HG03139 (cell line): ENCODE results near the gene PHACTR3.

ENCODE experiments used
- ATAC-seq: cut with Tn5 transposase; IDR thresholded peaks from one replicate; pipeline ENCODE4 v1.9.1; 2021; ENCODE audit not compliant: unreplicated experiment

Gene PHACTR3

DNA sequence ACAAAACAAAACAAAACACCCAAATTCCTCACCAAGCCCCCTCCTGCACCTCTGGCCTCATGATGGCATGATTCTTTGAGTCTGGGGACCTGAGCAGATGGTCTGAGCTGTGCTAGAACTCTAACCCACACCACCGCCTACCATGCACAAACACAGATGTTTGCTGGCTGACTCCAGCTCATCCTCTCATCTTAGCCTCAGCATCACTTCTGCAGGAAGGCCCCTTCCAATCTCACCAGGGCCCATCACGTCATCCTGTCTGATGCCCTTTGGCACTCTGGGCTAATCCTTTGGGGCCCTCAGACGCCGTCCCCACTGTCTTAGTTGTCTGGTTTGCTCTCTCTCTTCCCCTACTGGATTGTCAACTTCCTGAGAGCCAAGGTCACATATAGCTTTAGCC is 85.8 kb downstream of the PHACTR3 start:
- ATAC-seq: no peak

DNA sequence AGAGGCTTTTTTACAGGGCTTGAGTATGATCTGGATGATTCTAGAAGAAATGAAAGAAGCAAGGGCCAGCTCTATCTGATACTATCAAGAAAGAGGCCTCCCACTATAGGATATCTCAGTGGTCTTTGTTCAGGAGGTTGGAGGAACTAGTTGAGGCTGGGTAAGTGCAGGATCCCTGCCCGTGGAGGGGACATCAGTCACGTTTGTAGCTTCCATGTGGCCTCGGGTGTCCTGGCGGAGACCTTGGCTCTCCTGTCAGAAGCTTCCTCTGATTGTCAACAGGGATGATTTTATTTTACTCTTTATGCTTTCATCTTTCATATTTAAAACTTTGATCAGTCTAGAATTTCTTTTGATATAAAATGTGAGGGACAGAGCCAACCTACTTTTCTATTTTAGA is 86.6 kb downstream of the PHACTR3 start:
- ATAC-seq: no peak

DNA sequence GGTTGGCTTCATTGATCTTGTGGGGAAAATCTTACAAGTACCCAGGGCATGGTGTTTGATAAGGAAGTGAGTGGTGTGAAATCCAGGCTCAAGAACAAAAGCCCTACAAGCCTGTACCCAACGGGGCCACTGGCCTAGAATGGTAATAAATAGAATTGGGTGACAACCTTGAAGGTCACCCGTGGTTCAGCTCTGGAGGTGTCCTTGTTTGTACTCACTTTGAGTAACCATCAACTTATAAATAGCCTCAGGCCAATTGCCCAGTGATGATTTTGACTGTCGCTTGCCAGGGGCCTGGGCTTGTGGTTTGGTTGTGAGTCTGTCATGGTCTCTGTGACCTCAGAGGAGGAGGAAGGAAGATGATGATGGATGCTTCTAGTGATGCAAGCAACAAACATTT is 87.8 kb downstream of the PHACTR3 start:
- ATAC-seq: no peak

DNA sequence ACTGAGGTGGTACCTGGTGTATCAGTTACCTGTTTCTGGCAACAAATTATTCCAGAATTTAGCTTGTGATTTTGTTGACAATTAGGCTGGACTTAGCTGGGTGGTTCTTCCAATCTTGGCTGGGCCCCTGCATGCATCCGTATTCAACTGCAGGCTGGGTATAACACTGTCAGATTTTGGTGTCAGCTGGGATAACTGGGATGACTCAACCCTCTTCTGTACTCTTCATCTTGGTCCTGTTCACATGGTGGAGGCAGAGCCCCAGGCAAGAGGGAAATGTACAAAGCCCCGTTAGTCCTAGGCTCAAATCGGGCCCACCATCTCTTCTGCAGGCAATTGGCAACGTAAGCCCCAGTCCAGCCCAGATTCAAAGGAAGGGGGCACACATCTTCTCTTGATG is 89.2 kb downstream of the PHACTR3 start:
- ATAC-seq: no peak

DNA sequence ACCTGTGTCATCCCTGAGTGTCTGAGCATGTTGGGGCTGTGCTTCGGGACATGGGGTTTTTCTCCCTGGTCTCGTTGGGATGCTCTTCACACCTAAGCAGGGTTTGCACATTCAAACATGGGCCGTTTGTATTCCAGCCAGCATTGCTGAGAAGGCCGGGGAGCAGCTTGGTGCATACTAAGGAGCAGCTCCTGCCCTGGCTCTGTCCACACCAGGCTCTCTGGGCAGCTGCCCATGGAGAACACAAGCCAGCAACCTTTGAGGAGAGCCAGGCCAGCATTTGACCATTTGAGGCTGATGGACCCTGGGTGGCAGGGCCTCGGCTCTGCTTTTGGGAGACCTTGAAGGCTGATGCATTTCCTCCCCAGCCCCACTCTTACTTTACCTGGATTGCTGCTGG is 92.1 kb downstream of the PHACTR3 start:
- no peak for ATAC-seq

DNA sequence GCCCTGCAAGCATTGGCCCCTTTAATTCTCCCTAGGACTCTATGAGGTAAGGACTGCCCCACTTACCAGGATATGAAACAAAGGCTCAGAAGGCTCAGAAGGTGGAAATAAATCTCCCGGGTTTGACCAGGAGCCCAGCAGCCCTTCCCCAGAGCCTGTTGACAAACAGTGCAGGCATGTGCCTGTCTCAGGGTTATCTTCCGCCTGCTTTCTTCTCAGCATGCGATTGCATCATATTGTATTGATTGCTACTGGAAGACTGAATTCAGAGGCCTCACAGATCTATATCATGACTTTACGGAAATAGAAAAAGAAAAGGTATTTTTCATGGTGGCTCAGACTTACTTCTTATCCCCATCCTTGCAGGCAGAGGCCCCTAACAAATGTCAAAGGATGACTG is 92.7 kb downstream of the PHACTR3 start:
- ATAC-seq: no peak

DNA sequence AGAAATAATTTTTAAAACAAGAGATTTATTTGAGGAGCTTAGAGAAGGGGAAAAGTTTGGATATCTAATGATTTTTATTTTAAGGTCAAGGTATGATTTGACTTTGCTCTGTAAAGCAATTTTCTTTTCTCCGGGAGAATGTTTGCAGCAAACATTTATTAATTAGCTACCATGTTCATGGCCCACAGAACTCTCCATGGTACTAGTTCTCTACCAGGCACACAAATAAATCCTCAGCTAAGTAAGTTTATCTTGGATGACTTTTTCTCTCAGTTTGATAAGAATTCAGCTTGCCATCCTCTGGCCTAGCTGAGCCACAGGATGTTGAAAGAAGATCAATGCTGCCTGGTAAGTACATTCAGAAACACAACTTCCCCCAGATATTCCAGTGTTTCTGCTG is 94.3 kb downstream of the PHACTR3 start:
- no peak for ATAC-seq

DNA sequence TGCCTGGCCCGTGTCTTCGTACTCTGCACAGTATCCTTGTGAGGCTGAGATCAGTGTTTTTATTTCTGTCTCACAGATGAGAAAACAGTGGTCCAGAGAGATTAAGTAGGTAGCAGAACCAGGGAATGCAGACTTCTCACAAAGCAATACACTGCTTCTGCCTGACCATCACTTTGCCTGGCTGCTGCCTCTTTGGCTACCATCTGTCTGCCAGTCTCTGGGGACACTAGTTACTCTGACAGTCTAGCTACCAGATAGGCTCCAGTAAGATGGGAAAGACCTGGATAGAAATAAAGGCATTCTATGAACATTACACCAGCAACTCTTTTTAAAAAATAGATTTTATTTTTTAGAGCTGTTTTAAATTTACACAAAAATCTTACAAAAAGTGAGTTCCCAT is 96.9 kb downstream of the PHACTR3 start:
- no peak for ATAC-seq

DNA sequence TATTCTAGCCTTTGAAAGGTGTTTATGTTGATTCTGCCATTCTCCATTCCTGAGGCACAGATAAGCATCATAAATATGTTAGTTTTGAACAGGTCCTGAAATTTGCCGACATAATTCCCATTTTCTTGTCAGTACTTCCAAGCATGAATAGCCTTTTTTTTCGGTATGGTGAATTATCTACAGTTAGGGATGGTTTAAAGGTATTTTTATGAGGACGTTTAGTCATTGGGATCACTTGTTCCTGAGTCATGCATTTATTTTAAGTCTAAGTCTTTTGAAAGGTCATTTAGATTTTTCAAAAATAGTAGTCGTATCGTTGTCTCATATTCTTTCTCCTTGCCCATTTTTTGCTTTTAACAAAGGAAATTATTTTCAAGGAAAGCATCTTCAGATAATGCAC is 98.7 kb downstream of the PHACTR3 start:
- no peak for ATAC-seq

DNA sequence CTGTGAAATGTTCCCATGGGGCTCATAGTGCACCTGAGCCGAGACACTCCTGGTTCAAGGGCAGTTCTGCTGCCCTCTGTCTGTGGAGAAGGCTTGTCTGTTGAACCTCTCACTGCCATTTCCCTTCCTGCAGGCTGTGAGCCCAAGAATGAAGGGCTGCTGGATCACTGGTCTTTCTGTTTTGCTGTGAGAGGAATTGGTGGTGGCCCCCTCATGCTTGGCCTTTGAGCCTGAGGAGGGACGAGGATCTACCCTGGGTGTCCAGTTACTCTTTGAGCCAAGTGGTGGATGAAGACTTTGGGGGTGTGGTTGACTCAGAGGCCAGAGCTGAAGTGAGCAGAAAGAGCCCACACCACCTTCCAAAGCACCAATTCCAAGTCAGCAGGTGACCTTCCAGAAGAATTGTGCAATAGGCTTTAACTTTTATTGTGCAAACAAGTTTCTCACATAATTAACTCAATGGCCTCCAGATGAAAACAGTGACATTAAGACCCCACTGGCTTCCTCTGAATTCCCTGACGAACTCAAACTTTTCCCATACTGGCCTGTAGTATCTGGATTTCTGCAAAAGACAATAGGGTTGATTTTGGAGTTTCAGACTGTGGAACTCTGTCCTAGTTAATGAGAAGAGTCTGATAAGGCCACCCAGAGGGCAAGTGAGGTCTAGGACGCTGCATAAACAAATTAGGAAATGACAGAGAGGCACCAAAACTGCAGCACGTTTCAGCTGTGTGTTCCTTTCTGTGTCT is 101.5 kb downstream of the PHACTR3 start:
- no peak for ATAC-seq

DNA sequence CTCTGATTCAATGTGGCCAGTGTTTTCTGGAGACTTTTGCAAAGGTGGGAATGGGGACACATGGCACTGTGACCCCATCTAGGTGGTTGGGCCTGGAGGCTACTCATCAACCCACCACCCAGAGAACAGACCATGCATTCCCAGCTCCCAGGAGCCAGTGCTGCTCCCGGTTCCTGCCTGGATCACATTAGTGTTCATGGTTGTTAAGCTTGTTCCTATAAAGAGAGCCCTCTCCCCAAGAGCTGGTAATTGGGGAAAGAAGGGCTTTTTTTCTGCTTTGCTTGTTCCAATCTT is 102.0 kb downstream of the PHACTR3 start:
- no peak for ATAC-seq

DNA sequence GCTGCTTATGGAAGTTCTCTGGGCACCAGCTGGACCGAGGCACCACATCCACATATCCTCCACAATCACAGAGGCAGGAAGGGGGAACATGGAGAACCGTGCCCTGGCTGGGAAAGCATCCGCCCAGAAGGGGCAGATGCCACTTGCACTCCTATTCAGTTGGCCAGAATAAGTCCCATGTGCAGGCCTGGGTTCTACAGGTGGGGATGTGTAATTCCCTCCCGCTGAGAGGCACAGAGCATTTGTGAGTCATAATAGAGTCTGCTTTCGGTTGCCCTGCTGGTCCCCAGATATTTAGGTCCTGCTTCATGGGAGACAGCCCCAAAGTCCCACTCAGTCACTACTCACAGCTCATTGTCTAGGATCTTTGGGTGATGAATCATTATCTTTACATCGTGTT is 104.0 kb downstream of the PHACTR3 start:
- no peak for ATAC-seq

DNA sequence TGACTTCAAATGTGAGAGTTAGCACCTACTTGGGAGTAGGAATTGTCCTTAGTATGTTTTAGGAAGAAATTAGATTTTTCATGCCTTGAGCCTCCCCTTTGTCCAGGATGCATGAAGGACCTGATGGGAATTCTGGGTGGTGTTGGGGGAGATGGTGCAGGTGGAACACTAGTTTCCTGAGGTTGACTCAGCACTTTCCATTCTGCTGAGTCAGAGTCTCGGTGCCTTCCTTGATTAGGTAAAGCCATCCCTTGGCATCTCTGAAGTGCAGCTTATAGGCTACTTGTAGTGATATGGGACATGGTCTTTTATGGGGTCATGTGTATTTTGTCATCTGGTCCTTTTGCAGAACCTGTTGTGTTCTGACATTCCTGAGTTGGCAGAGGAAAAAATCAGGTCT is 105.3 kb downstream of the PHACTR3 start:
- no peak for ATAC-seq

DNA sequence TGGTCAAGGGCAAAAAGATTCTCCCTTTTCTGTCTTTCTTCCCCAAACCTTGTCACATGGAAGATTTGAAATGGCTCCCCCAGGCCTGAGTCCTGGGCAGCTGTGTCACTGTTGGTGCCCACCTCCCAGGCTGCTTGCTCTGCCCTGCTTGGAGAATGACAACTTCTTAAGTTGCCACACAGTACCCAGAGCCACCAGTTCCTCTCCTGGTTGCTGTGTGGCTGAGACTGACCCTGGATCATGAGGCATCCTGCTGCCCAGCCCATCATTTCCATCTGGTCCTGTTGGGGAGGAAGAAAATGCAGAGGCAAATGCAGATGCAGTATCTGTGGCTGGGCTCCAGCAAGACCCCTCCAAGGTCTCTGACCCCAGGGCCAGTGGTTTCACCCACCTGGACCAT is 113.7 kb downstream of the PHACTR3 start:
- no peak for ATAC-seq

DNA sequence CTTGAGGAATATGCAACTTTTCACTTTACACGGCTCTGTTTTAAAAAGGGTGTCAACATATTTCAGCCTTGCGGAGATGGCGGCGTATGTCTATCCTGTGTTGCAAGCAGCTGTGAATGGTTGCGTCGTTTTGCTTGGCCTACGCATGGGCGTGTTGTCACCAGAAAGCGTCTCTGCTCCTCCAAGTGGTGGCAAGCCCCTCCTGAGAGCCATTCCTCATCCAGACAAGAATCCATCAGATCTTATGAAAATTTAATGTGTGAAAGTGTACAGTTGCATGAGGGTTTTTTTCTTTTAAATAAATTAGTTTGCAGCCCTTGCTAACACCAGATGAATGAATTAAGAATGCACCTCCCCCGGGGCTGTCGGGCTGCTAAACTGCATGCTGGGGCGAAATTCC is 114.4 kb downstream of the PHACTR3 start:
- no peak for ATAC-seq

DNA sequence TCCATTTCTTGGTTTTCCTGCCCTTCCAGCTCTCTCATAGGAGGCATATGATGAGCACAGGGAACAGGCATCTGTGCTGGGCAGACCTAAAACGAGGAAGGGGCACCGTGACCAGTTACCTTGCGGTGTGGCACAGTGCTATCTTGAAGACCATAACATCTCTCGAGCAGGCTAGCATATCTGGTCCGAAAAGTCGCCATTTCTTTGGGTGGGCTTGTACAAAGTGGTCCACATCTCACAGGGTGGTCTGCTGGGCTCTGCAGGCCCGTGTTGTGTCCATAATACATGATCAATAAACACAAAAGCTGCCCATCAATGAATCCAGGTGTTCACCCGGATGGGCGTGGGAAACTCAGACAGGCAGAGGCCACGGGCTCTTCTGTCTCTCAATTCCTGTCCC is 115.7 kb downstream of the PHACTR3 start:
- ATAC-seq: no peak

DNA sequence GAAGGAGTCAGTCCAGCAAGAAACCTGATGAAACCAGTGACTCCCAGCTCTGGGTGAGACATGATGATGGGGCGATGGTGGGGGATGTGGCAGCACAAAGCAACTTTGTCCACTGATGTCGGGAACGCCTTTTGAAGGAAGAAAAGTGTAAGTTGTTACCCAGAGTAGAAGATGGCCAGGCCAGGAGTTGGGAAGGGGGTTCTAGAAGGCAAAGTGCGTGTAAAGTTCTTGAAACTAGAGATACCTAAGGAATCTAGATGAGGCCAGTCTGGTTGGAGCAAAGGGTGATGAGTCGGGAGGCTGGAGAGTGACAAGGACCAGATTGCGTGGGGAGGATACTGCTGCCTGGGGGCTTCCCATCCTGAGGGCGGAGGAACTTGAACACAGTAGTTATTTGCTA is 117.0 kb downstream of the PHACTR3 start:
- no peak for ATAC-seq

DNA sequence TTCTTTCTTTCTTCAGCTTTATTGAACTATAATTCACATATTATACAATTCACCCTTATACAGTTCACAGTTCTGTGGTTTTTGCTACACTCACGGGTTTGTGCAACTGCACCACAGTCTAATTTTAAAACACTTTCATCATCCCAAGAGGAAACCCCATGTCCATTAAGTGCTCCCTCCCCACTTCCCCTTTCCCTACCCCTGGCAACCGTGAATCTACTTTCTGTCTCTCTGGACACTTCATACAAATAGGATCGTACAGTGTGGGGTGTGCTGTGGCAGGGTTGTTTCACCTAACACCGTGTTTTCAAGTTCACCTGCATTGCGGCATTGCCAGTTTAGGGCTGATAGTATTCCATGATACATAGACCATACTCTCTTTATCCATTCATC is 118.8 kb downstream of the PHACTR3 start:
- ATAC-seq: no peak

DNA sequence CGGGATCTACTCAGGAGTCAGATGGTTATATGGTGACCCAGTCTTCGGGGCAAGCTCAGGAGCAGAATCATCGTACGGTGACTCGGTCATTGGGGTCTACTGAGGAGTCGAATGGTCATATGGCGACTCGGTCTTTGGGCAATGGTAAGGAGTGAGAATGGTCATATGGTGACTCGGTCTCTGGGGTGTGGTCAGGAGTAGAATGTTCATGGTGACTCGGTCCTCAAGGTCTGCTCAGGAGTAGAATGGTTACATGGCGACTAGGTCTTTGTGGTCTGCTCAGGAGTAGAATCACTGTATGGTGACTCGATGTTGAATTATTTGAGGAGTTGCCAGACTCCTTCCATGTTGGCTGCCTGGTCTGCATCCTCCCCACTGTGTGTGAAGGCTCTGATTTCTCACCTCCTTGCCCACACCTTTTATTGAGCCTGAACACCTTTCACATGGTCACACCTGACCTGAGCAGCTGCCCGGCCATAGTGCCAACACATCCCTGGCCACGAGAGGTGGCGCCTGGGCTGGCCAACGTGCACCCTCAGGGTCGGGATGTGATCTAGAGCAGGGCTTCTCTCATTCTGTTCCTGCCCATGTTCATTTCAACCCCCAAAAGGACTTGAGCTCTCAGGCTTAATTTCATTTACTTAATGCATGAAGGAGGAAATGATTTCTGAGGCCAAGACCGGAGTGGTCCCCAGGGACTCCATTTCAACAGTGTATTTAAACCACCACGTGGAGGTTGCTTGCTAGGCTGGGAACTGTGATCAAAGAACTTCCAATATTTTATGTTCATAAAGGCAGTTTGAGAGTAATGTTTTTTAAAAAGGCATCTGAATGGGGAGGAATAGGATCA is 119.5 kb downstream of the PHACTR3 start:
- no peak for ATAC-seq

DNA sequence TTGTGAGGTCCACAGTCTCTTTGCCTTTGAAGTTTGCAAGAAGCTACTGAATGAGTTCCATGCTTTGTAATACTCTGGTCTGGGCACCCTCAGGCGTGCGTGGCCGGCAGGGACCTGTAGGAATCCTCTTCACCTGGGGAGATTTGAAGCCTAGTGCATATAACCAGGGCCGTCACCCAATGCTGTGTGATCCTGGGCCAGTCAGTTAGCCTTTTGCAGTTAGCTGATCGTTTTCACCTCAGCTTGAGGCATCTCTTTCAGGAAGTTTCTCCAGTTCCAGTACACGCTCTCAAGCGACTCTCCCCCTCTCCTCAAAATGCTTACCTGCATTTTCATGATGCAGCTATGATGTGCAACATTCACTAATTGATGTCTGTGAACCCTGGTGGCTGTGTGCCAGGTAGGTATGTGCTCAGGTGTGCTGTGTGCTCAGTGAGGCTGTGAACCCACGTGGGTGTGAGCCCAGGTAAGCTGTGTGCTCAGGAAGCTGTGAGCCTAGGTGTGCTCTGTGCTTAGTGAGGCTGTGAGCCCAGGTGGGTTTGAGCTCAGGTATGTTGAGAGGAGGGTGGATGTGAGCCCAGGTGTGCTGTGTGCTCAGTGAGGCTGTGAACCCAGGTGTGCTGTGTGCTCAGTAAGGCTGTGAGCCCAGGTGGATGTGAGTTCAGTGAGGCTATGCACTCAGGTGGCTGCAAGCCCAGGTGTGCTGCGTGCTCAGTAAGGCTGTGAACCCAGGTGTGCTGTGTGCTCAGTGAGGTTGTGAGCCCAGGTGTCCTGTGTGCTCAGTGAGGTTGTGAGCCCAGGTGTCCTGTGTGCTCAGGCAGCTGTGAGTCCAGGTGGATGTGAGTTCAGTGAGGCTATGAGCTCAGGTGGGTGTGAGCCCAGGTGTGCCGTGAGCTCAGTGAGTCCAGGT is 120.4 kb downstream of the PHACTR3 start:
- no peak for ATAC-seq

DNA sequence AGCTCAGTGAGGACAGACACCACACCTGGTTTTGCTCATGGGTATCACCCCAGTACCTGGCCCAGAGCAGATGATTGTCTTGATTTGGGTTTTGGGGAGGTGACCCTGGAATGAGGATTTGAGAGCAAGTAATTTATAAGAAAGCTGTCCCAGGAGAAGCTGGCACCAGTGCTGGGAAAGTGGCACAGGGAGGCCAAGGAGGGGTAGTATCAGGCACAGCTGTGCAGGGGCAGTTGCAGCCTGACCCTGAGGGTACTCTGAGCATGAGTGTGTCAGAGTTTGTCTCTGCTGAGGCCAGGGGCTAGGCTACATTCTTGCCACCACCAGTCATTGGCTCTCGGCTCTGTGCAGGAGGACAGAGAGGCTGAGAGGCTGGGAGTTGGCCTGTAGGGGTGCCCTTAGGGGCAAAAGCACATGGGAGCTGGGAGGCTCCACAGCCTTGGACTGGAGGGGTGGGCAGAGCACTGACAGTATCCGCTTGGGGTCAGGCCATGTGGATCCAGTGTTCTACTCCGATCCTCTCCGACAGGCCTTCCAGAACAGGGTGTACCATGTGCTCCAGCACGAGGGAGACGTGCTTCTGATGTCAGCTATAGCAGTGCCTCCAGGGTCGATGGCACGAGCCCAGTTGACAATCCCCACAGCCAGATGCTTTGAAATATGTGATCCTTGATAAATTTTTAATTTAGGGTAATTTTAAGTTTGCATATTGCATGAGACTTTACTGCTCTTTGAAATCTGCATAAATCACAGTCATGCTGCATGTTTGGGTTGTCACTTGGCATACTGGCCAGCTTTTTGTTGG is 121.3 kb downstream of the PHACTR3 start:
- no peak for ATAC-seq
